RPMI7951 (cell line): Measurements from ENCODE around the gene NUDT1. TPM values are rescaled to one million over a fixed set of nuclear protein-coding genes. Genes with fewer than 3 reads are reported as not detected.
A peak's percentile ranks its signal among the peaks of the same experiment; 100 is the strongest.

Experiments used
- DNase-seq: peaks from one replicate; pipeline ENCODE4 v3.0.0-alpha.2; 2012; ENCODE audit warnings: low read depth
- total RNA-seq: library from RNA; depleted of rRNA; stranded (reverse); fragments of >200 nt; shearing (Covaris generic); gene quantifications from 2 replicates; pipeline ENCODE4 v1.2.3, GENCODE V29; 2014

Gene NUDT1
- total RNA-seq, 1 experiment from 2014 or later = 131 TPM

DNA sequence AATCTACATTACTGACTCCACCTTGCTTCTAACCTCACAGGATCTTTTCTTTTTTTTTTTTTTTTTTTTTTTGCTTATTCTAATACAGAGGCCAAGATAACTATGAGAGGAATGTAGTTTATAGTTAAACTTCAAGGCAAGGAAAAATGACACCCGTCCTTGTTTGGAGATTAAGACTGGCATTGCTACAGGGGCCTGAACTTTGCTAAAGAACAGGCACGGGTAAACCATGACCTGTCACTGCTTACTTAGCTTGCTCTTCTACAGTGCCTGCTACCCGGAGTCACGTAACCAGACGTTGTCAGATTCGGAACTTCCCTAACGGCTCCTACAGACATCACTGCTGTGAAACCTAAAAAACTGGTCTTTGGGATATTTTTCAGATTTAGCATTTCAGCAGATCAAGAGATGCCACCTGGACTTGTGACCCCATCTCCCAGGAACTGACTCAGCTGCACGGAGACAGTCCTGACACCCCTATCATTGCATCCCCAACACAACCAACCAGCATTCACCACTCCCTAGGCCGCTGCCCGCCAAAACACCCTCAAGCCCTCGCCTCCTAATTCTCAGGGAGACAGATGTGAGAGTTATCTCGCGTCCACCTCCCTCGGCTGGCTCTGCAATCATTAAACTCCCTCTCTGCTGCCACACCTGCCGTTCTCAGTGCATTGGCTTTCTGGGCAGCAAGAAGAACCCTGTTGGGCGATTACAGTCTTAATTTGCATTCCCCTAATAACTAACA is 36.8 kb upstream of the NUDT1 start:
- no peak for DNase-seq

DNA sequence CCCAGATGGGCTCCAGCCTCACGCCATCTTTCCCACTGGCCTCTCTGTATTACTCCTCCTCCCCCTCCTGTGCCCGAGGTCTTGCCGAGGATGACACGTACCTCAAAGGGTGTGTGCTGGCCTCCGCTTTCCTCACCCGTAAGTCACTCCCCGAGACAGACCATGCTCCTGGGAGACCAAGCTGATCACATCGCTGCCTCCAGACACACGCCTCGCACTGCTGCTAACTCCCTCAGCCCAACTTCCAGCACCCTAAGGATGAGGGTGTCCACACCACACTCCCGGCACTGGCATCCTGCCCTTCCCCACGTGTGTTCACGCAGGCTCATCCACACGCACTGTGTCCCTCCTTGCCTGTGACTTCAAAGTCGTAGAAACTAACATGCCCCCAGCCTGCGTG is 33.3 kb upstream of the NUDT1 start:
- no peak for DNase-seq

DNA sequence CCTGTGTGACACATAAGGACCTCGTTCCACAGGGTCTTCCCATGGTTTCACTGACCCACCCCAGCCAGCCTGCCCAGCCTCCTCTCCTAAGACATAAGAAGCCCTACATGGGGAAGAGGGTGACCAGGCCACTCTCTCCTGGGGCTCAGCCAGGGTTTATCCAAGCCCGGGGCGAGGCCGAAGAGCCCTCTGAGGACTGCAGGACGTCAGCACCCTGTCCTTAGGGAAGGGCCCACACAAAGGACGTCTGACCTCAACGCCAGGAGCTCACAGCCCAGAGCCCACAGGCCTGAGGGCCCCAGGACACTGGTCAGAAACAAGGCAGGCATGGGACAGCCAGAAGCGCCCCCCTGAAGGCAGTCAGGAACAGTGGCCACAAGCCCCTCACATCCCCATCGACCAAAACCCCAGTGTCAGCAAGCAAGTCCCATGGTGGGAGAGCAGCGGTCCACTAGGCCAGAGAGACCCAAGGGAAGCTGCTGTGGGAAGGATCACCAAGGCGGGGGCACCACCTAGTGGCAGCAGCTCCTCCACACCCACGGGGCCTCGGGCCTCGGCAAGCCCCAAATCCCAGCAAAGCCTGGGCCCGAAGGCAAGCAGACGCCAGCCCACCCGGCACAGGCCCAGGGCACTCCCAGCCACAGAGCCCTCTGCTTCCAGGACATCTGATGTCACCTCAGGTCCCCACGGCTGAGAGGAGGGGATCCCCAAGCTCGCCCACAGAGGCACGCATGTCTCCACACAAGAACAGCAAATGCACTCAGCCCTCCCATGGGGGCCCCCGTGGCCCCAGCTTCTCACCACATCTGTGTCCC is 32.7 kb upstream of the NUDT1 start:
- DNase-seq = peak; percentile 57

DNA sequence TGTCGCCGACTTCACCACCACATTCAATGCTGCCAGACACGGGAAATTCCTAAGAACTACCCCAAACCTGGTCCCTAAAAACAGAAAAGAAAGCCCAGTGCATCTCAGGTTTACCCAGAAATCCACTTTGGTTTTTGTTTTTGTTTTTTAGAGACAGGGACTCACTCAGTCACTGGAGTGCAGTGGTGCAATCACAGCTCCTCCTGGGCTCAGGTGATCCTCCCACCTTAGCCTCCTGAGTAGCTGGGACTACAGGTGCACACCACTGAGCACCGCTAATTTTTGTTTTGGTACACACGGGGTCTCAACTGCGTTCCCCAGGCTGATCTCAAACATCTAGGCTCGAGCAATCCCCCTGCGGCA is 32.1 kb upstream of the NUDT1 start:
- DNase-seq = no peak

DNA sequence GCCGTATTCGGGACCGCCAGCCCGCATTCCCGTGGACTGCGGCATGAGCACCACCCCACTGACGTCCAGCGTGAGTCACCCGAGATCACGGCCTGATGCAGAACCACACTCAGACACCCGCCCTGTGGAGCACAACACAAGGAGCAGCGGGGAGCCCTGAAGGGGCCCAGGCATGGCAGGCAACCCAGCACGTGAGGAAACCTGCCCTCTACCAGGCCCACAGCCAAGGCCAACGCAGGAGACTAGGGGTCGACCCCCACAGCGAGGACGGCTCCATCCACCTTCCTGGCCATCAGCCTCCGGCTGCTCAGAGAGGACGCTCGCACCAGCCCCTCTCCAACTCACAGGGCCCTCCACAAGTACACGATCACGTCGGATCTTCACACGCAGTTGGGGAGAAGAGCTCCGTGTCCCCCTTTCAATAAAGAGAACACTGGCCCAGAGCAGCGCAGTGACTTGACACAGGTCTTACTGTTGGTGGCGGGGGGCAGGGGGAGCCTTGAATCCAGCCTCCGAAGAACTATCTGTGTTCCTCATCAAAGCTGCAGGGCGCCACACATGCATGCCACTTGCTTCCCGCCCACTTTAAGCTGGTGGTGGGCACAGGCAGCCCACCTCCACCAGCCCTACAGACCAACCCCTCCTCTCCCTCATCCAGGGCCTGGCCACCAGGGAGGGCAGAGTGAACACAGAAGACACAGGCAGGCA is 31.3 kb upstream of the NUDT1 start:
- no peak for DNase-seq

DNA sequence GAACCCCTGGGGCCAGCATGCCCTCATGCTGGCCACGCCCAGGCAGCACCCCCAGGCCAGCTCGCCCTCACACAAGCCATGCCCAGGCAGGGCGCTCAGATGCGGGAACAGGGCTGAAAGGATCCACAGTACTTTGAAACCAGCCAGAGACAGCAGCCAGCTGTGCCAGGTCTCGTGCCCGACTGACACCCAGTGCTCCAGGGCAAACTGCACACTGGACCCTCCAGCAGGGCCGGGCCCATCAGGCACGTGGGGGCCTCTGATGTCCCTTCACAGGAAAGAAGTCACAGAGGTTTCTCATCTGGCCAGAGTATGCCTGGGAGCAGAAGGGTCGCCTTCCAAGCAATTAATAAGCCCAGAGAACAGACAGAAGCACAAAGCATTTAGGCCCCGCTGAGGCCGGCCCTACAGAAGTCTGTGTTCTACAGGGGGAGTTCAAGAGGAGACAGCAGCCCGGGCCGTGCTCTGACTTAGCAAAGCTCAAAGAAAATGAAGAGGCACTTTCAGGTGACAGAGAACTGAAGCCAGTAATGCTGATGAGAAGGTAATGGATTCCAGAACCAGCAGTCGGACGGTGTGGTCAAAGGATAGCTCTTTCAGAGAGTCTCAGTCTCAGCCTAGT is 30.7 kb upstream of the NUDT1 start:
- no peak for DNase-seq

DNA sequence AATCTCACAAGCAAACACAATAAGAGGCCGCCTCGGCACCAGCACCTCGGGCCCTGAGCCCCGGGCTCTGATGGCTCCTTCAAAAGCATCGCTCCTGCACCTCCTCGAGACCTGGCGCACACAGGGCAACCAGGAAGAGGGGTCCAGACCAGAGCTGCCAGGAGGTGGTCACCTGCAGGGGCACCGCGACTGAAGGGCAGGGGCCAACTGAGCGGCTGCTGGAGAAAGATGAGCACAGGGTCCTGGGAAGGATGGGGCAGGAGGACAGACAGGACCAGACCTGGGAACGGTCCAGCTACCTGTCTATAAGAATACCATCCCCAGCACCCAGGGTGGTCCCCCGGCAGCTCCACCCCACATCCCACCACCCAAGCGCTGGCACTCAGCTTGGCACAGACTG is 30.1 kb upstream of the NUDT1 start:
- DNase-seq = no peak

DNA sequence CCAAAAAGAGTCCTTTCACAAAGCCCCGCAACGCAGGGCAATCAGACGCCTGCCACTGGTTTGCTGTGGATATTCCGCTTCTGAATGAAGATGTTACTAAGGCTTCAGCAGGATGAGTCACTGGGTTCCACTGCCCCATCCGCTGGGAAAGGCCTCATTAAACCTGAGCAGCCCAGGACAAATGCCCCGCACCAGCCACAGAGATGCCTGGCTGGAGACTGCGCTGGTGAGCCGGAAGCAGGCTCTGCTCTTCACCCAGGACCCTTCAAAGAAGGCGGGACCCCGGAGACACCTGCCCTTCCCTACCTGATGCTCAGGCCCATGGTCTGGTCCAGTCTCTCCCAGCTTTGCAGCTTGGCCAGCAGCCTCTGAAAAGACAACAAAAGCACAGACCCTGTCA is 29.1 kb upstream of the NUDT1 start:
- DNase-seq = no peak

DNA sequence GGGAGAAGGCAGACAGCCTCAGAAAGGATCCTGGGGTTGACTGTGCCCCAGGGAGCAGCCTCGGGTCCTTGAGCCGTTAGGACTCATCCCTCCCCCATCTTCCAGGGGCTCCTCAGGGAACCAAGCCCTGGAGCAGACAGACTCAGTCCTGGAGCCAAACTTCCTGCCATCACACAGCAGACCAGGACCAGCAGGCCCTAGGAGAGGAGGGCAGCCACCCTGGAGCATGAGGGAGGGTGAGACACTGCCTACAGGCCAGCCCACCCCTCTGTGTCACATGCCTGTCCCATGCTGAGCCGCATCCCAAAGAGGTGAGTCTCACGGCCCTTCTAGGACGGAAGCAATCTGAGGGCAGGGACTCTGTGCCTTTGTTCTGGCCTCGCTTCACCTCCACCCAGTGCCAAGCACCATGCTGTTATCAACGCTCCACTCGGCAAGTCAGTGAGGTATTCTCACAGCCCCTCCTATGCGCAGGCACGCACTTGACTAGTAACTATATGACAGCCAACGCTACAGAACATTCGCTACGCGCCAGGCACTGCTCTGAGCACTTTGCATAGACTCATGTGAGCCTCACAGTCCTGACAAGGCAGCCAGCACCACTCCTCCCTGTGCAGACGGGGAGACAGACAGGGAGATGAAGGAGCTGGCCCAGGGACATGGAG is 28.3 kb upstream of the NUDT1 start:
- DNase-seq = no peak

DNA sequence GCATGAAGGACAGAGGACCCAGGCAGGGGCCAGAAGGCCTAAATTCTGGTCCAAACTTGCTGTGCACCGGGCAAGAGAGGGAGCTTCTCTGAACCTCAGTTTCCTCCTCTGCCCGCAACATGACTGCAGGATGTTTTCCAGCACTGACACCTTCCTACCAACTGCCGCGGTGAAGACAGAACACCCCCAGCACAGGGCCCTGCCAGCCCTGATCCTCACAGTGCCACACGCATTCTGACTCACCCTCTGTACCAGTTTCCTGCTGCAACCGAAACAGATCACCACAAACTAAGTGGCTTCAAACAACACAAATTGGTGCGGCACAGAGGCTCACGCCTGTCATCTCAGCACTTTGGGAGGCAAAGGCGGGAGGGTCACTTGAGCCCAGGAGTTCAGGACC is 27.4 kb upstream of the NUDT1 start:
- no peak for DNase-seq

DNA sequence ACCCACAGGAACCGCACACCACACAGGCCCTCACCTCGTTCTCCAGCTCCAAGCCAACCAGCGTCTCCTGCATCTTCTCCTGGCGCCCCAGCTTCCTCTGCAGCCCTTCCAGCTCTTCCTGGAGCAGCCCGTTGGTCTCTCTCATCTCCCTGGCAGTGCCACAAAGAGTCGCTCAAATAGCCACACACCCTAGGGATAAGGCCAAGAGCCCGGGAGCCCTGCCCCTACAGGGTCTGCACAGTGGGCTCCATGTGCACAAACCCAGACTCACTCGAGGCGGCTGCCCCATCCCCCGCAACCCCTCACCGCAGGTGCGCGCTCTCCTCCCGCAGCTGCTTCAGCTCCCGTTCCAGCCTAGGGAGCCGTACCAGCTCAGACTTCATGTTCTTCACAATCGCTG is 26.2 kb upstream of the NUDT1 start:
- DNase-seq = no peak

DNA sequence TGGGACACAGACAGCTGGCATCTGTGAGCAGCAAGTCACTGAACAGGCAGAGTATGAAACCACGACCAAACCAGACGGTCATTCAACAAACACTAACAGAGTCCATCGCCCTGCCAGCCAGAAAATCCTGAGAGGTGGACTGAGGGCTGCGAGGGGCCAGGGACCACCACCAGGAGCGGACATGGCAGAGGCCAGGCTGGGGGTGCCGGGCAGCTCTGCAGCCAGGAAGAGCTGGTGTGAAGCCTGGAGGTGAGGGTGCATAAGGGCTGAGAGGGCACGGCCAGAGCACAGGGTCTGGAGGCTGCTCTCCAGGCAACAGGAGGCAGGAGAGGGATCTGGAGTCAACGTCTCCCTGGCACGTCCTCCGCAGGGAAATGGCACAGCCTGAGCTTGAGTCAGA is 24.8 kb upstream of the NUDT1 start:
- DNase-seq = no peak

DNA sequence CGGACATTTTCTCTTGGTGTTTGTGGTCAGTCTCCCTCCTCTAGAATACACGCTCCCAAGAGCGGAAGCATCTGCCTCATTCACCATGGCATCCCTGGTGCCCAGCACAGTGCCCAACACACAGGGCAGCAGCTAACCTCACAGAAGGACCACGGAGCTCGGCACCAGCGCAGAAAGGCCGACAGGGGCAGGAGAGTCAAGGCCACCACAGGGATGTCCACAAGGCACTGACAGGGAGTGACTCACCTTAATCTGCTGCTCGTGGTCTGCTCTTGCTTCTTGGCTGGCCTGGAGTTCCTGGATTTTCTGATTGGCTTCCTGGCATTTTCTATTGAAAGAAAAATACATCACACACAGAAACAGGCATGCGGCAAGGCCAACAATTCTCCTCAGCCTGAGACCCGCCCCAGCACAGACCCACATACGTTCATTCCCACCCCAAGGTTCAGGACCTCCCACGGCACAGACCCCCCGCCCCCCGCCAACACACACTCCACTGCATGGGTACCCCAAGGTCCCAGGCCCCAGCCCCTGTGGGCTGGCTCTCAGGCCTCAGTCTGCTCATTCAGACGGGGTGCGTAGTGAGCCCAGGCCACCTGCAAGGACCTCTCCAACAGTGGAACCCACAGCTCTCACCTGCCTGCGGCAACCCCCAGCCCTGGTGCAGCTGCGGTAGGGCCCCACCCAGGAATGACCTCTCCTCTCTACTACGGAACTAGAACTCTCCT is 24.1 kb upstream of the NUDT1 start:
- peak; percentile 29 for DNase-seq

DNA sequence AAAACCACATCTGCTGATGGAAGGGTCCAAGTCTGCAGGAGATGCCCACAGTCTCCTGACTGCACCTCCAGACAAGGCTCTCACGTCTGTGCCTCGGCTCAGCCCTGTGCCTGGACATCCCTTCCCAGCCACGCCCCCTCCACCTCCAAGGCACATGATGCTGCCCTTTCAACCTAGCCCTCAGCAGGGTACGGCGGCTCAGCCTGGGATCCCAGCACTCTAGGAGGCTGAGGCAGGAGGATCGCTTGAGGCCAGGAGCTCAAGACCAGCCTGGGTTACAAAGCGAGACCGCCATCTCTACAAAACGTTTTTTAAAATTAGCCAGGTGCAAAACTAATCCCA is 23.6 kb upstream of the NUDT1 start:
- DNase-seq = no peak

DNA sequence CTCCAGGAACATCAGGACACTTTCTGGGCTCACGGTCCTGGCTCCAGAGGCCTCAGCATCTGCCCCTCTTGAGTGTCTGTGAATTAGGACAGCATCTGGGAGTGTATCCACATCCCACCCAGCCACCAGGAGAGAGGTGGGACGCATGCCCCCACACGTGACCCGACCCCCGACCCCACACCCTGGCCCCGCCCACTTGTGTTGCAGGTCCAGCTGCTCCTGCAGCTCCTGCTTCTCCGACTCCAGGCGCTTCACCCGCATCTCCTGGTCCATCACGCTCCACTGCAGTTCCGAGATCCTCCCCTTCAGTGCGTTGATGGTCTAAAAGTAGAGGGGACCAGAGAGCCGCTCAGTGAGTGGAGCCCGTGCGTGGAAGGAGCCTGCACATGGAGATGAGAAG is 22.9 kb upstream of the NUDT1 start:
- no peak for DNase-seq

DNA sequence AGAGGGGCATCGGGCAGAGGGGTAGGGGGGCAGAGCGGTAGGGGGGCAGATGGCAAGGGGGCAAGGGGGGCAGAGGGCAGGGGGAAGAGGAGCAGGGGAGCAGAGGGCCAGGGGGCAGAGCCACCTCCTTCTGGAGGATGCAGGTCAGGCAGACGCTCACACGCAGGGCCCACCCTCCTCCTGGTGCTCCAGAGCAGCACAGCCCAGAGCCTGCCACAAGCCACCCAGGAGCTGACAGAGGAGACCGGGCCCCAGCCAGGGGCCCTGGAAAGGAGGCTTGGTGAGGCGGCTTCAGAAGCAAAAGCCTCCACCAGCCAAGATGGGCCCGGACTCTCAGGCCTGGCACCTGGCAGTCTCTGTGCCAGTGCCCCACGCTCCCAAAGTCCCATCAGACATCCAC is 22.4 kb upstream of the NUDT1 start:
- DNase-seq = no peak

DNA sequence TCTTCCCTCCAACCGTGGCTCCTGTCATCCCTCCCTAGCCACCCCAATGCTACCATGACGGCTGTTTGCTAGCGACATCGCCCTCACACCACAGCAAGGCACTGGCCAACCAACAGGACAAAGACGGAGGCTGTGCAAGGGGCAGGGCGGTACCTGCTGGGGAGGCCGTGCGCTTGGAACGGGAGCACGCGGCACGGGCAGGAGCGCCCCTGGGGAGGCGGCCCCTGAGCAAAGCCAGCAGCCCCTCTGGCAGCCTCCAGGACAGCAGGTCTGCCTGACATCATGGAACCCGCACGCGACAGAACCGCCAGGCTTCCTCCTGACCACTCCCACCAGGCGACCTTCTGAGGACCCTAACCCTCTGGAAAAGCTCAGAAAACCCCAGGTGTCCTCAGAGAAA is 22.0 kb upstream of the NUDT1 start:
- DNase-seq = no peak

DNA sequence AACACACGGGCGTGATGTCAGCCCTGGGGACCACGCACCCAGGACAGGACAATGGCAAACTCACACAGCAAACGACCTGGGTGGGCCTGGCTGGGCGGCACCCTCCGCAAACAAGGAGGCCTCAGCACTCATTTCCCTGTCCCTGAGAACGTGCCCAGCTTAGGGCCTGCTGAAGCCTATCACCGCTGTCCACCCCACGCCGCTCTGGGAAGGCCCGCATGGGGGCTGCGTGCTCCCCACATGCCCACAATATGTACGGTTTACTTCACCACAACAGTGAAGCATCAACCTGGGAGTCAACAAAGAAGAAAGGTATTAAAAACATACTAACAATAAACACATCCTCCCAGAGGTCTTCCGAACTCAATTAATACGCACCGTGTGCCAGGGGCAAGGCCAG is 21.5 kb upstream of the NUDT1 start:
- no peak for DNase-seq

DNA sequence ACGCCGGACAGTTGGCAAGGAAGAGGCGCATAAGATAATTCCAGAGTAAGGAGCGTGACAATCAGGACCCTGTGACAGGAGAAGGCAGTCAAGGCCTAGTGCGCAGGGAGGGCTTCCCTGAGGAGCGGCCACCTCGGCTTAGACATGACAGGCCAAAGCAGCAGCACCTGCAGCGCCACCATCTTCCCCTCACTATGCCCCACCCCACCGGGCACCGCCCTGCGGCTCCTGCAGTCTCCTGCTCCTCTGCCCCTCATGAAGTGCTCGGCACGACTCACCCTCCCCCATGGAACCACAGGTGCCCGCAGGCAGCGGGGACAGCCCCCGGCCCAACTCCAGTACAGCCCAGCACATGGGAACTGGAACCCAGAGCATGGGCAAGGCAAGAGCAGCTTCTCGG is 21.1 kb upstream of the NUDT1 start:
- DNase-seq = no peak

DNA sequence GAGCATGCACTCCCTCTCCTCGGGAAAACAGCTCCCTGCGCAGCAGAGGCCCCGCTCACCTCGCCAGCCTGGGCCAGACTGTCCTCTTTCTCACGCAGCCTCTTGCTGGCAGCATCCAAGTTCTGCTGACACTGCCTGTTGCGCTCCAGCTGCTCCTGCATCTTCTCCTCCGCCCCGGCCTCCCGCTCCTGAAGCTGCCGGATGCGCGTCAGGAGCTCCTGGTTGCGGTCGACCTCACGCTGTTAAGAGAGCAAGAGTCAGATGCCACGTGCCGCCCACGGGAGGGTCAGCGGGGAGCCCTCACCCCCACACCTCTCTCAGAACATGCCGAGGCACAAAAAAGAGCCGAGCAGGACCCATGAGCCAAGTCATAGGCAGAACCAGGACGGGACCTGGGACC is 19.5 kb upstream of the NUDT1 start:
- DNase-seq = no peak

DNA sequence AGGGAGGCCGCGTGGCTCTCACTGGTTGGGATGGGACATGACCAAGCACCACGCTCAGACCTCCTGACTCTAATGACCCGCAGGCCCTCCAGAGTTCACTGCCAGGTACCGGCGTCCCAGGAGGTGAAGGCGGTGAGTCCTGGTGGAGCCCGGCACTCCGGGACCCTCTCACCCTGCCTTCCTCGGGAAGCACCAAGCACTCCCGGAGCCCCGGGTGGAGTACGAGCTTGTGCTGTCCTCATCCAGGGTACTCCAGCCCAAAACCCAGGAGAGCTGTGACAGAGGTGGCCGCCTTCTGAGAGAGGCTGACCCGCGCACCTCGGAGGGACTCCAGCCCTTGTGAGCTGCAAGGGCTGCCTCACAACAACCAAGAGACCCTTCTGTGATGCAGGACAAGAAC is 18.7 kb upstream of the NUDT1 start:
- no peak for DNase-seq
